OCI-LY7 (cell line): ENCODE measurements around the gene RGL1. TPM values are rescaled to one million over a fixed set of nuclear protein-coding genes. Genes with fewer than 3 reads are reported as not detected.

Experiments
- BruUV-seq: library from RNA; stranded (reverse); fragments of 400-500 nt; replicated peaks from 2 replicates; lab custom pipeline; 2021; lab: Mats Ljungman, UMichigan
- CTCF ChIA-PET: fragments of 300-600 bp; sonication (Branson Sonifier 250); formaldehyde crosslinking; loops from one replicate; lab custom pipeline; 2022; ENCODE audit warnings: antibody characterized with exemption; ENCODE audit not compliant: unreplicated experiment; lab: Charles Lee
- POLR2A ChIA-PET: fragments of 300-600 bp; sonication (Branson Sonifier 250); formaldehyde crosslinking; loops from one replicate; lab custom pipeline; 2022; ENCODE audit warnings: antibody characterized with exemption; lab: Charles Lee
- DNase-seq: peaks from one replicate; pipeline ENCODE4 v3.0.0-alpha.2; 2015; ENCODE audit warnings: low spot score
- H2AFZ ChIP-seq: fragments of 200-600 bp; sonication (generic), shearing (Covaris generic); 2 replicates; pipeline ENCODE4 v1.6.1; 2014; ENCODE audit warnings: mild to moderate bottlenecking, antibody characterized with exemption, low read length, moderate library complexity
- H3K27ac ChIP-seq: fragments of 200-600 bp; sonication (generic); 2 replicates; pipeline ENCODE4 v1.5.1; 2014; ENCODE audit warnings: mixed run types, low read depth, mild to moderate bottlenecking, moderate library complexity, low read length, inconsistent platforms; ENCODE audit not compliant: poor library complexity, severe bottlenecking
- H3K36me3 ChIP-seq: fragments of 200-600 bp; sonication (generic); 2 replicates; pipeline ENCODE4 v1.6.1; 2014; ENCODE audit warnings: mild to moderate bottlenecking, antibody characterized with exemption, low read length, moderate library complexity, mixed read lengths; ENCODE audit not compliant: insufficient read depth
- H3K4me1 ChIP-seq: fragments of 200-600 bp; sonication (generic); 2 replicates; pipeline ENCODE4 v1.5.1; 2014; ENCODE audit warnings: mild to moderate bottlenecking, low read length; ENCODE audit not compliant: insufficient read depth, poor library complexity, severe bottlenecking
- H3K4me2 ChIP-seq: fragments of 200-600 bp; sonication (generic); 2 replicates; pipeline ENCODE4 v1.6.1; 2014; ENCODE audit warnings: mild to moderate bottlenecking, low read length
- H3K4me3 ChIP-seq: fragments of 200-600 bp; sonication (generic); 2 replicates; pipeline ENCODE4 v1.5.1; 2014; ENCODE audit warnings: mild to moderate bottlenecking, low read depth, low read length; ENCODE audit not compliant: poor library complexity, severe bottlenecking
- H3K79me2 ChIP-seq: fragments of 200-600 bp; sonication (generic); 2 replicates; pipeline ENCODE4 v1.6.1; 2016; ENCODE audit warnings: low read depth, mild to moderate bottlenecking, low read length, moderate library complexity, mixed read lengths; ENCODE audit not compliant: insufficient read depth
- H3K9me2 ChIP-seq: fragments of 200-600 bp; sonication (generic); 2 replicates; pipeline ENCODE4 v1.6.1; 2016; ENCODE audit warnings: mild to moderate bottlenecking, low read length, mixed read lengths; ENCODE audit not compliant: insufficient read depth
- H3K9me3 ChIP-seq: fragments of 200-600 bp; sonication (generic); 2 replicates; pipeline ENCODE4 v1.6.1; 2014; ENCODE audit warnings: mild to moderate bottlenecking, mixed run types, low read length, mixed read lengths
- H4K20me1 ChIP-seq: fragments of 200-600 bp; sonication (generic); 2 replicates; pipeline ENCODE4 v1.6.1; 2014; ENCODE audit warnings: mild to moderate bottlenecking, antibody characterized with exemption, low read length, moderate library complexity, mixed read lengths; ENCODE audit not compliant: insufficient read depth
- EZH2phosphoT487 ChIP-seq: fragments of 200-600 bp; sonication (generic); IDR thresholded peaks from 2 replicates; pipeline ENCODE4 v1.6.1; 2018; ENCODE audit warnings: low read depth, borderline replicate concordance, mild to moderate bottlenecking, mixed run types, antibody characterized with exemption, low read length, moderate library complexity, mixed read lengths
- intact Hi-C: fragments of 100-400 bp; cut with micrococcal nuclease; formaldehyde crosslinking; loops from one replicate; pipeline ENCODE4 v1.10.0; 2022; ENCODE audit not compliant: unreplicated experiment
- total RNA-seq, 2 experiments: library from RNA; depleted of rRNA in 1 of 2; stranded (reverse); fragments of >200 nt in 1 of 2; shearing (Covaris generic) in 1 of 2; gene quantifications; 2 replicates each; pipeline ENCODE4 v1.2.3, GENCODE V29; 2014 to 2022
- TF ChIP-seq, protein P1 (sequence below): fragments of 200-600 bp; sonication (generic); conservative IDR thresholded peaks from 2 replicates; pipeline ENCODE4 v1.5.1; 2014; ENCODE audit warnings: mild to moderate bottlenecking, antibody characterized with exemption, low read length, moderate library complexity, mixed read lengths

RGL1 gene
- total RNA-seq, 2 experiments from 2014 or later, result 0.32 to 0.35 TPM

DNA sequence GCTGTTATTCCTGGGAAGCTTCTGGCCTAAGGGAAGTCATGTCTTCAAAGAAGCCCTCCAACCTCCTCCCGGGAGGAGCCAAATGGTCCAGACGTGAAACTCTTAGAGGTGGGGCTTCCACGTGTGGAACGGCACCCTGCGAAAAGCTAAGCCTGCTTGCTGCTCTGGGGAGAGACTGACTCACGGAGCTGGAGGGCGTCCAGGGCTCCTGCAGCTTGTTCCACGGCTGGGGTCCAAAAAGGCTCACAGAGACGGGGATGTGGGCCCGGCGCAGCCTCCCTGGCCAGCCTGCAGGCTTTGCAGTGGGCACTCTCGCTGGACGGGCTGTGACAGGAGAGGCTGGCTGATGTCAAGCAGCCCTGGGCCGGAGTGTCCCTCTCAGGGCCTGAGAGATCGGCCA is 127.5 kb downstream of the RGL1 start:
- intact Hi-C loops, result no loop called here
- H4K20me1 ChIP-seq, result no peaks in the 10 kb centered on the region
- H3K9me2 ChIP-seq, result no peaks in the 10 kb centered on the region
- DNase-seq, result no peak
- no TSS peak for BruUV-seq
- H3K4me1 ChIP-seq, result no peaks in the 10 kb centered on the region
- no peaks in the 10 kb centered on the region for H3K36me3 ChIP-seq
- no peaks in the 10 kb centered on the region for H3K9me3 ChIP-seq
- TF ChIP-seq, protein P1, sequence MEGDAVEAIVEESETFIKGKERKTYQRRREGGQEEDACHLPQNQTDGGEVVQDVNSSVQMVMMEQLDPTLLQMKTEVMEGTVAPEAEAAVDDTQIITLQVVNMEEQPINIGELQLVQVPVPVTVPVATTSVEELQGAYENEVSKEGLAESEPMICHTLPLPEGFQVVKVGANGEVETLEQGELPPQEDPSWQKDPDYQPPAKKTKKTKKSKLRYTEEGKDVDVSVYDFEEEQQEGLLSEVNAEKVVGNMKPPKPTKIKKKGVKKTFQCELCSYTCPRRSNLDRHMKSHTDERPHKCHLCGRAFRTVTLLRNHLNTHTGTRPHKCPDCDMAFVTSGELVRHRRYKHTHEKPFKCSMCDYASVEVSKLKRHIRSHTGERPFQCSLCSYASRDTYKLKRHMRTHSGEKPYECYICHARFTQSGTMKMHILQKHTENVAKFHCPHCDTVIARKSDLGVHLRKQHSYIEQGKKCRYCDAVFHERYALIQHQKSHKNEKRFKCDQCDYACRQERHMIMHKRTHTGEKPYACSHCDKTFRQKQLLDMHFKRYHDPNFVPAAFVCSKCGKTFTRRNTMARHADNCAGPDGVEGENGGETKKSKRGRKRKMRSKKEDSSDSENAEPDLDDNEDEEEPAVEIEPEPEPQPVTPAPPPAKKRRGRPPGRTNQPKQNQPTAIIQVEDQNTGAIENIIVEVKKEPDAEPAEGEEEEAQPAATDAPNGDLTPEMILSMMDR, result no peak
- TF ChIP-seq EZH2phosphoT487, result no peak
- no peak overlapping the region for H3K27ac ChIP-seq
- ChIA-PET CTCF (no interaction called here), POLR2A (no interaction called here)
- H2AFZ ChIP-seq, result no peak overlapping the region
- no peak overlapping the region for H3K4me2 ChIP-seq
- H3K79me2 ChIP-seq, result no peaks in the 10 kb centered on the region
- no peak overlapping the region for H3K4me3 ChIP-seq

DNA sequence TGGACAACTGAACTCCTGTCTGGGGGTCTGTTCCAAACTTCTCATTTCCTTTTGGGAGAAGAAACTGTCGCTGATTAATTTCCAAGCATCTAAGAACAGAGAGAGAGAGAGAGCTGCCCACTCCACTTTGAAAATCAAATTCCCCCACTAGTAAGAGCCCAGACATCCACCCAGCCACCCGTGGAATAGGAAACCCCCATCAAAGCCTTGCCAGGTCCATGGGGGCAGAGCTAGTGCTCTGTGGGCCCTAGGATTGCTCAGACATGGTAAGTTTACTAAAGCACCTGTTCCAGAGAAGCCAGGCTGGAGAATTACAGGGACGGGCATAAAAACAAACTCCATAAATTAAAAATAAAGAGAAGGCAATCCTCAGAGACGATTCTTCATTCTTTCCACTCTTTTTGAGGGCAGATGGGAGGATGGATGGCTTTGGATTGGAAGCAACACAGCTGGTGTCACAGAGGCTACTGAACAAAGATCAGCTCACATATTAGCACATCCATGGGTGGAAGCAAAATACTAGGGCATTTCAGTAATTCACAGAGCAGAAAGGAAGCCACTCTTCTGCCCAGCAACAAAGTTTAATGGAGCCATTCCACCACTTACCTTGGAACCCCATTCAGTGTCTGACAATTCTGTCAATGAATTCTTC is 128.7 kb downstream of the RGL1 start:
- Histone ChIP-seq H3K9me2 (no peaks in the 10 kb centered on the region), H3K79me2 (no peaks in the 10 kb centered on the region), H3K9me3 (no peaks in the 10 kb centered on the region), H3K27ac (no peak overlapping the region), H3K4me3 (no peak overlapping the region), H3K36me3 (no peaks in the 10 kb centered on the region), H3K4me1 (no peaks in the 10 kb centered on the region), H3K4me2 (no peak overlapping the region), H2AFZ (no peak overlapping the region), H4K20me1 (no peaks in the 10 kb centered on the region)
- DNase-seq, result no peak
- TF ChIP-seq, protein P1, result no peak
- no peak for TF ChIP-seq EZH2phosphoT487
- ChIA-PET CTCF (no interaction called here), POLR2A (interaction anchor here (0.6 kb wide), 1 partner anchor 10 kb away, joined by 3 read pairs; no protein-coding TSS in a partner anchor)
- no TSS peak for BruUV-seq
- intact Hi-C loops, result no loop called here

DNA sequence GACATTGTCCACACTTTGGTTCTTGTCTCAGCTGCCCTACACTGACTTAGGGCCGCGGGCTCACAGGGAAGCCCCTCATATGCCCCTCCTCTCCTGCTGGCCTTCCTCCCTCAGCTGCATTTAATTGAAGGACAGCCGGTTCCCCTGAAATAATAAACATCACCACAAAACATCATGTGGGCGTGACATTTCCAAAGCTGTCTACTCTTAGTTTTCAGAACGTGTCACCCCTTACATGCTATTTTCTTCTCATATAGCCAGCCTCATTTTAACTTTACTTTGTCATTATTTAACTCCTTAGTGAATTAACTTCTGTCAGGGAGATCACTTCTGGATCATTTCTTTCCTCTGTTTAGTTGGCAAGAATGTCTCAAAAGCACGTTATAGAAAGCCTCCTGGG is 129.4 kb downstream of the RGL1 start:
- intact Hi-C loops, result no loop called here
- no peak overlapping the region for H3K4me3 ChIP-seq
- TF ChIP-seq, protein P1, result no peak
- TF ChIP-seq EZH2phosphoT487, result no peak
- no peaks in the 10 kb centered on the region for H4K20me1 ChIP-seq
- no peaks in the 10 kb centered on the region for H3K36me3 ChIP-seq
- DNase-seq, result no peak
- no TSS peak for BruUV-seq
- H3K9me3 ChIP-seq, result no peaks in the 10 kb centered on the region
- H3K79me2 ChIP-seq, result no peaks in the 10 kb centered on the region
- POLR2A ChIA-PET, result no interaction called here
- no peak overlapping the region for H3K27ac ChIP-seq
- H3K4me1 ChIP-seq, result no peaks in the 10 kb centered on the region
- H3K4me2 ChIP-seq, result no peak overlapping the region
- CTCF ChIA-PET, result no interaction called here
- H3K9me2 ChIP-seq, result no peaks in the 10 kb centered on the region
- no peak overlapping the region for H2AFZ ChIP-seq
